Suppressor macrophage treated with lipopolysaccharide for 1 hour (primary cell): ENCODE measurements around the gene PCSK9.
A peak's percentile ranks its signal among the peaks of the same experiment; 100 is the strongest.

Experiments used
- DNase-seq, 3 donors: peaks; one replicate each; pipeline ENCODE4 v3.0.0-alpha.2; 2020 to 2022

Gene PCSK9

DNA sequence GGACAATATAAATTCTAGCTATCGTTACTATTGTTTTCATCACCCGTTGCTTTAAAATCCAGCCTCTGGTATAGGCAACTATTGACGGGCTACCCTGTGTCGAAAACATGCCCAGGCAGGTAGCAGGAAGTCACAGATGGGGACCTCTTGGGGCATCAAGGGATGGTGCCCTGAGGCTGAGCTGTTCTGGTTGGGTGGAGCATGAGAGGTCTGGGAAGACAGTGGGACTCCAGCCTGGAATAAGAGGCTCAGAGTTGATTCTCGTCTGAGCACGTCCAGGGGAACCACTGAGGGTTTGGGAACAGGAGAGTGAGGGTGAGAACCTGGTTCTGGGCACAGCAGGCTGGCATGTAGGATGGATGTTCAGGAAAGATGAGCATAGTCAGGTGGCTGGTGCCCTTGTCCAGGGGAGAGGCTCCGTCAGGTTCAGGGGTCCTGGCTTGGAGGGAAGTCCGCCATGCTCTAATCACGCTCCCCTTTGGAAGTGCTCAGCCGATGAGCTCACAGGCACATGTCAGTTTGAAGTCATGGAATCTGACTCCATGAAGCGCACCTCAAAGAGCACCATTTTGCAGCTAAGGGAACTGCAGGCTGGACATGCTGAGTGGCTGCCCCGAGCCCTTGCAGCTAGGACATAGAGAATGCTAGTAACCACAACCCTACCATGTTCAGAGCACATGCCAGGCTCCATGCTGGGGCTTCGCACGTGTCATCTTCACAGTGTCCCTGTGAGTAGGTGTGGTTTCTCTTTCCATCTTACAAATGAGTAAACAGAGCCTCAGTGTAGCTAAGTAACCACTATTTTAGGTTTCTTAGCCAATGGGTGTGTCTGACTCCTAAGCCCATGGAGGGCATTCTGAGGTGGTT is 21.0 kb downstream of the PCSK9 start:
- peak; percentile 19 to 48 (median 30) for DNase-seq

DNA sequence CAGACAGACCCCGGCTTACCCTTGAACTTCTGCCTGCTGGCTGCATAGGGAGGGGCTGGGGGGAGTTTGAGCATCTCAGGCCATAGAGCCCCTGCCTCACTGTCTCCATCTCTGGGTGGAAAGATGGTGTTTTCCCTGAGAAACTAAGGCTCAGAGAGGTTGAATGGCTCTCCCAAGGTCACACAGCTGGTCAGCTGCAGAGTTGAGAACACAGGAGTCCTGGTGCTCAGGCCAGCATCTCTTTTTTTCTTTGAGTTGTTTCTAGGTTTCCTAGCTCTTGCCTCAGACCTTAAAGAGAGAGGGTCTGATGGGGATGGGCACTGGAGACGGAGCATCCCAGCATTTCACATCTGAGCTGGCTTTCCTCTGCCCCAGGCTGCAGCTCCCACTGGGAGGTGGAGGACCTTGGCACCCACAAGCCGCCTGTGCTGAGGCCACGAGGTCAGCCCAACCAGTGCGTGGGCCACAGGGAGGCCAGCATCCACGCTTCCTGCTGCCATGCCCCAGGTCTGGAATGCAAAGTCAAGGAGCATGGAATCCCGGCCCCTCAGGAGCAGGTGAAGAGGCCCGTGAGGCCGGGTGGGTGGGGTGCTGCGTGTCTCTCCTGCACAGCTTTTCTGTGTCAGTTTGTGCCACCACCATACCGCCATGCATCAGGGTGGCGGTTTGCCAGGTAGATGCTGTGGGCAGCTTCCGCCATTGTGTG is 21.8 kb downstream of the PCSK9 start:
- DNase-seq = no peak

DNA sequence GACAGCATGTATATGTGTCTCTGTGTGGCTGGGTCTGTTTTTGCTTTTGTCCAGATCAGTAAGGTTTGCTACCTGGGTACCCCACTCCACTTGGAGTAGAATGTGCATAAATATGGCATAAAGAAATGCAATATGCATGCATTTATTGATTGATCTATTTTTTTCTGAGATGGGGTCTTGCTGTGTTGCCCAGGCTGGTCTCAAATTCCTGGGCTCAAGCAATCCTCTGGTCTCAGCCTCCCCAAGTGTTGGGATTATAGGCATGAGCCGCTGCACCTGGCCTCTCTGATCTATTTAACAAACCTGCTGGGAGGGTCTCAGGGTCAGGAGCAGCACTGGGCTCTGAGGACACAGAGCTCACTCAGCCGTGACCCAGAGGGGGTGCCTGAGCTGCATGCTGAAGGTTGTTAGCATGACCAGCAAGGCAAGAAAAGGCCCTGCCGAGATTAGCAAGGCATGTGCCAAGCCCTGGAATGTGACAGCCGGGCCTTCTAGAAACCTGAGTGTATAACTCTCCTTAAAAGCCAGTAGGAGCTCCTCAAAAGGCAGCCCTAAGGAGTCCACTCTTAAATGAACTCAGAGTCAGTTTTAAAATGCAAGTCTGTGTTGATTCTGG is 22.5 kb downstream of the PCSK9 start:
- DNase-seq = no peak

- DNase-seq = no peak
Observed at GRCh38 chr1:55062801-55063576, 23.6 kb downstream of the PCSK9 start.

- DNase-seq = no peak
Observed at GRCh38 chr1:55063577-55063942, 24.2 kb downstream of the PCSK9 start.

DNA sequence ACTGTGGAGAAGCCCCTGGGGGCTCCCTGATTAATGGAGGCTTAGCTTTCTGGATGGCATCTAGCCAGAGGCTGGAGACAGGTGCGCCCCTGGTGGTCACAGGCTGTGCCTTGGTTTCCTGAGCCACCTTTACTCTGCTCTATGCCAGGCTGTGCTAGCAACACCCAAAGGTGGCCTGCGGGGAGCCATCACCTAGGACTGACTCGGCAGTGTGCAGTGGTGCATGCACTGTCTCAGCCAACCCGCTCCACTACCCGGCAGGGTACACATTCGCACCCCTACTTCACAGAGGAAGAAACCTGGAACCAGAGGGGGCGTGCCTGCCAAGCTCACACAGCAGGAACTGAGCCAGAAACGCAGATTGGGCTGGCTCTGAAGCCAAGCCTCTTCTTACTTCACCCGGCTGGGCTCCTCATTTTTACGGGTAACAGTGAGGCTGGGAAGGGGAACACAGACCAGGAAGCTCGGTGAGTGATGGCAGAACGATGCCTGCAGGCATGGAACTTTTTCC is 24.8 kb downstream of the PCSK9 start:
- no peak for DNase-seq

- no peak for DNase-seq
Observed at GRCh38 chr1:55064861-55065263, 25.5 kb downstream of the PCSK9 start.

DNA sequence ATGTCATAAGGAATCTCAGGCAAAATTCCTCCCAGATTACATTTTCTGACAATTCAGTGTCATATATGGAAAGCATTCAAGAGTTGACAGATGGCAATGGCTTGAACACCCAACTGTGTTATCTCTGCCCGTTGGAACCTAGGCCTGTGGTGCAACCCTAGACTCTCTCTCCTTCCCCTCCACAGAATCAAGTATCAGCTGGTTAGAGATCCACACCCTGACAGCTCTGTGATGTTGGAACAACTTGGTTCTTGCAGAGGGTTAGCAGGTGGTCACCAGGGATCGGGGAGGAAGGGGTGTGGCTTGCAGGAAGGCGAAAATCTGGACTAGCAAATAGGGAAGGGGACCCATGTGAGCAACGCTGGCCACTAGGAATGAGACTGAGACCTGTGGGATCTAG is 26.3 kb downstream of the PCSK9 start:
- DNase-seq = no peak

DNA sequence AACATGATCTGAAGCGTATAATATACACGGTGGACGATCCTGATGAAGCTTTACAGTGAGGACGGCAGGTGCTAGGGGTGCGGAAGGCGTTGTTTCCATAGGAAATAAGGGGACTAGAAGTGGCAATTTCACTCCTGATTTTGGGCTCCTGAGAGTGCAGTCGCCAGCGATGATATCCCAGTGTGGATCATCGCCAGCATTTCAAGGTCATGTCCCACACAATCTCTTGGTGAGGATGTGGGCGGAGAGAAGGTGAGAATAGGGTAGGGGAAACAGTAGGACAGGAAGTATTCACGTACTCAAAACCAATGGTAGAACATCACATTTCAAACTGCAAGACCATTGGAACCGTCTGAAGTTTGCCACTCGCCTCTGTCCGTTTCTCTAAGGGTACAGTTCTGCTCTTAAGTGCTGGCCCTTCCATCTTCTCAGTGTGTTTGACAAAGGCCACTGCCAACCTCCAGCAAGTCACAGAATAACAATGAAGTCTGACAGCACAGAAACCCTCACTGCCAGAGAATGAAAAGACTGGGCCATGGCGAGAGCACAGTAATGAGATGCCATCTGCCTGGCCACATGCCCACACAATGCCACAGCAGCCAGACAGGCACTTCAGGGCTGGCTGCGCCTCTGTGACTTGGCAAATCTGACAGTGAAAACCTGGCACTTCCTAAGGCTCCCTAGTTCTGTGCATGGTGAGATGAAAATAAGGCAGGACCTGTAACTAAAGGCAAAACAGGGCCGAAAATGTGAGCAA is 27.9 kb downstream of the PCSK9 start:
- no peak for DNase-seq

DNA sequence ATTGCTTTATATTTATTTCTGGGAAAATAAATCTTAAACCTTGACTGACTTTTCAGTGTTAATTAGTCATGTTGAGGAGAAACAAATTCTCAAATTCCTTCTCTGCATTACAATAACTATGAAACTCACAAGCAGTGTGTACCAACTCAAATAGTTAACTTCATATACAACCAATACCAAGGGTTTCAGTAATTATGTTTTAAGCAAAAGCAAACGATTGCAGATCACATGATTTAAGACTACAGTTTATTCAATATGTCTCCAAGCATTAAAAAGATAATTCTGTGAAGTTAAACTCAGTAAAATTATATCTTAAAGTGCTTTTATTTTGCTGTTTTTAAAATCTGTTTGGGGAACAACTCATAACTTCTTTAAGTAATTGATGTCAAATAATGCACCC is 28.6 kb downstream of the PCSK9 start:
- no peak for DNase-seq

GRCh38 chr1:55068638-55069037 is 29.3 kb downstream of the PCSK9 start:
- DNase-seq = no peak

DNA sequence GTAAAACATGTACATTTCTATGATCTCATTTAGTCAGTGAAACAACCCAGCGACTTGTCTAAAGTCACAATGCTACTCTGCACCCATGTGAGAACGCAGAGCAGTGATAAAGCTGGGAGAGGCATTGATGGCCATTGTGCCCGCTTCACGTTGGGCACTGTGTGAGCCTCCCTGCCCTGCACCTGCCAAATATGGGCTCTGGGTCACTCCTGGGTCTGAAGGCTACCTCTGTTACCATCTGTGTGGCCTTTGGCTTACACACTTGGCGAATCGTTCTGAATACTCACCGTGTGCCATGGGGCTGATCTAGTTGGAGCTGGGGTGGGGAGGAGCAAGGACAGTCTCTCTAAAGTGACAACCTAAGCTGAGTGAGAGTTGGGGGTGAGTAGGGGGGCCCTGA is 29.9 kb downstream of the PCSK9 start:
- DNase-seq = no peak

- DNase-seq = no peak
Observed at GRCh38 chr1:55070293-55071164, 31.2 kb downstream of the PCSK9 start.

GRCh38 chr1:55071477-55071876 is 32.1 kb downstream of the PCSK9 start:
- DNase-seq = peak in 2 of 3 donors; percentile 22 to 25

GRCh38 chr1:55073187-55073916 is 34.0 kb downstream of the PCSK9 start:
- no peak for DNase-seq

GRCh38 chr1:55074455-55074854 is 35.1 kb downstream of the PCSK9 start:
- DNase-seq = no peak

GRCh38 chr1:55076356-55076755 is 37.0 kb downstream of the PCSK9 start:
- no peak for DNase-seq

DNA sequence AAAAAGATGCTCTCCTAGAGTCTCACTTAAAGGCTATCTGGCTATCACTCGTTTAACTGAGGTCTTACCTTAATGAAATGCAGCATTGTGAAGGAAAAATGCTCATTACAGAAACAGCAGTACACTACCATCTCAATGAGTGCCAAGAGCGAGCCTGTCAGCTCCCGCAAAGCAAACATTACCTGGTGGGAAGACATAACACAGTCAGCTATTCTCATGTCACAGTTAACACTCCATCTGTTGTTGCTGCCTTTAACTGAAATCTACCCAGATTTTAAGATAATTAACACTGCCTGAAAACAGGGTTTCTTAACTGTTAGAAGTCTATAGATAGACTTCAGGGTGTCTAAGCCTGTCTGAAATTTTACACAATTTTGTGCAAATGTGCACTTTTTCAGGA is 39.1 kb downstream of the PCSK9 start:
- no peak for DNase-seq

DNA sequence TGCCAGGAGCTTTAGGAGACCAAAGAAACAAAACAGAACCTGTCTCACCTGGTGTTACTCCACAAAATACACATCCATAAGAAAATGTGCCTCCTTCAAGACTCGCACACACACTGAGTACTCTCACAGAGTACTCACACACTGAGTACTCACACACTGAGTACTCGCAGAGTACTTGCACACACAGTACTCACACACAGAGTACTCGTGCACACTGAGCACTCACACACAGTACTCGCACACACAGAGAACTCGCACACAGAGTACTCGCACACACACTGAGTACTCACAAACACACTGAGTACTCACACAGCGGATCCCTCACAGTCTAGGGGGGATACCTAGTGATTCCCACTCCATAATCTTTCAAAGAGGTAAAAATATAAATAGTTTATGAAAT is 40.3 kb downstream of the PCSK9 start:
- DNase-seq = no peak

DNA sequence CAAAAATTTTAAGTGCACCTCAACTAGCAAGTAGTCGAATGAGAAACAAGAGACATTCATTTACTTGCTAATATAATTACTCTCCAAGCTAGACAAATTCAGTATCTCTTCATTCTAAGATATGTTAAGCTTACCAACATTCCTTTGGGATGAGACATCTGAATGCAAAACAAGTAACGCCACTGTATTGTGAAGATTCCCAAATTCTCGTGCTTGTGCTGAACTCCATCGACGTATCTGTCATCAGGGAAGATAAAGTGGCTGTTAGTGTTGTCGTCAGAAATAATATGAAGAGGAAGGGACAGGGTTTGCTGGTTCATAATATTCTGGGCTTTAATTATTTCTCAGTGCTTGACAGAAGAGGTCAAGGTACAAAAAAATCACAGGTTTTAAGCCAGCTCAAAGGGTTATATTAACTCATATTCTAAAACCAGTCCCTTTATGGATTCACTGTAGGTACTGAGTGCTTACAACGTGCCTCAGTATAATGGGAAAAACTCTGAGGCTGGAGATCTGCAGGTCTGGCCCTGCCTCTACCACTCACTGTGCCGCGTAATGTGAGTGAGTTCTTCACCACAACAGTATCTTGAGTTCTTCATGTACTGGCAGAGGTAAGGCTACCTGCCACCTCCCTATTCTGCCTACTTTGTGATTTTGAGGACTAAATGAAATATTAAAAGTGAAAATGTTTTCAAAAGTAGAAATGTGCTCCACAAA is 42.0 kb downstream of the PCSK9 start:
- no peak for DNase-seq
